Thoracic aorta (tissue), 2 donors: Measurements from ENCODE around the gene CDH20. TPM values are rescaled to one million over a fixed set of nuclear protein-coding genes. Genes with fewer than 3 reads are reported as not detected.

Experiments
- ATAC-seq: fragments of 150-250 bp; one replicate; pipeline ENCODE4 v1.8.0; 2017; ENCODE audit warnings: low read depth; ENCODE audit not compliant: insufficient number of reproducible peaks, low FRiP score
- DNase-seq: peaks from one replicate; pipeline ENCODE4 v3.0.0-alpha.2; 2020; ENCODE audit warnings: low spot score
- H3K27ac ChIP-seq, 2 donors: fragments of 200-600 bp; sonication (generic); 1 replicate in 1 of 2; 2 replicates in 1 of 2; pipeline ENCODE4 v1.5.1; 2016; ENCODE audit warnings: mild to moderate bottlenecking in 2 of 2, moderate library complexity in 2 of 2
- H3K27me3 ChIP-seq: fragments of 200-600 bp; sonication (generic); replicated peaks from 2 replicates; pipeline ENCODE4 v1.6.0; 2016; ENCODE audit warnings: mild to moderate bottlenecking; ENCODE audit not compliant: insufficient read depth
- H3K36me3 ChIP-seq: fragments of 200-600 bp; sonication (generic); one replicate; pipeline ENCODE4 v1.5.1; 2016
- H3K4me1 ChIP-seq, 2 donors: fragments of 200-600 bp; sonication (generic); 1 replicate in 1 of 2; 2 replicates in 1 of 2; pipeline versions ENCODE4 v1.5.1 to v1.6.0; 2016; ENCODE audit warnings: low read depth in 2 of 2, mild to moderate bottlenecking in 1 of 2; ENCODE audit not compliant: control insufficient read depth in 1 of 2
- H3K4me3 ChIP-seq: fragments of 200-600 bp; sonication (generic); 2 replicates; pipeline ENCODE4 v1.5.1; 2016; ENCODE audit warnings: mild to moderate bottlenecking
- H3K9me3 ChIP-seq: fragments of 200-600 bp; sonication (generic); 2 replicates; pipeline ENCODE4 v1.5.1; 2016
- total RNA-seq, 2 donors: library from RNA; depleted of rRNA; stranded (reverse); fragments of >200 nt; gene quantifications; one replicate each; pipeline versions ENCODE4 v1.1.0 to v1.2.3, GENCODE V29; 2016
- TF ChIP-seq, protein P1 (sequence below): fragments of 200-600 bp; sonication (generic); IDR thresholded peaks from one replicate; pipeline ENCODE4 v1.5.1; 2019; ENCODE audit warnings: antibody characterized with exemption

CDH20 gene
- total RNA-seq, 2 donors from 2014 or later: 0.54 TPM; not detected in 1

DNA sequence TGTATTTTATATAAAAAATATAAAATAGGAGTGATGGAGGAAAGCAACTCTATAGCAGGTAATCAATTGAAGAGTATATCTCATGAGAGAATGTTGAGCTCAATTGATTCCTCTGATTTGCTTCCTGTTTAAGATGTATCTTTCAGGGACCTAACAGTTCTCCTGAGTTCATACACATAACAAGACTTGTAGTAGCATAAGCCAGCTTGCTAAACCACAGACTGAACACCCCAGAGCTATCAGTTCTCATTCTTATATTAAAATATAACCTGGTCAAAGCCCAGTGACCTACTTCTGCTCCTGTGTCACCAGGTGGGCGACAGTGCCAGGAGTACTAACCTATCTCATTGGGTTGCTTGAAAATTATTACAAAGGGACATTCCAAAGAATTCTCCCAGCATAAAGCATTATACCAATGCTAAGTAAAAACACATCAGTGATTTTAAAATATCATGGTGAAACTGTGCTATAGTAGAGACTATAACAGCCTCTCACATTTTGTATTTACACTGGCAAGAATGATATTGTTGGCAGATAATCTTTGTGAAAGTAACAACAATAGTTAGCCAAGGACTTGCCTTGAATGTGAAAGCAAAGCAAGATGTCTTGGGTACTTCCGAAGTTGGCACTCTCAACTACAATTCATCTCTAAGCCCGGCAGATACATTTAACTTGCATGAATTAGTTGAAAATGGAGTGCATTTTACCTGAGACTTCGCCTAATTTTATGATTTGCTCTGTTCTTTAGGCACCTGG is 40.8 kb upstream of the CDH20 start:
- Histone ChIP-seq H3K36me3 (no peaks in the 10 kb centered on the region), H3K27ac (no peak overlapping the region), H3K9me3 (no peaks in the 10 kb centered on the region), H3K4me1 (peaks cover 0 to 3% of the 10 kb centered on the region in 2 donors), H3K4me3 (no peak overlapping the region), H3K27me3 (no peaks in the 10 kb centered on the region)
- TF ChIP-seq, protein P1, sequence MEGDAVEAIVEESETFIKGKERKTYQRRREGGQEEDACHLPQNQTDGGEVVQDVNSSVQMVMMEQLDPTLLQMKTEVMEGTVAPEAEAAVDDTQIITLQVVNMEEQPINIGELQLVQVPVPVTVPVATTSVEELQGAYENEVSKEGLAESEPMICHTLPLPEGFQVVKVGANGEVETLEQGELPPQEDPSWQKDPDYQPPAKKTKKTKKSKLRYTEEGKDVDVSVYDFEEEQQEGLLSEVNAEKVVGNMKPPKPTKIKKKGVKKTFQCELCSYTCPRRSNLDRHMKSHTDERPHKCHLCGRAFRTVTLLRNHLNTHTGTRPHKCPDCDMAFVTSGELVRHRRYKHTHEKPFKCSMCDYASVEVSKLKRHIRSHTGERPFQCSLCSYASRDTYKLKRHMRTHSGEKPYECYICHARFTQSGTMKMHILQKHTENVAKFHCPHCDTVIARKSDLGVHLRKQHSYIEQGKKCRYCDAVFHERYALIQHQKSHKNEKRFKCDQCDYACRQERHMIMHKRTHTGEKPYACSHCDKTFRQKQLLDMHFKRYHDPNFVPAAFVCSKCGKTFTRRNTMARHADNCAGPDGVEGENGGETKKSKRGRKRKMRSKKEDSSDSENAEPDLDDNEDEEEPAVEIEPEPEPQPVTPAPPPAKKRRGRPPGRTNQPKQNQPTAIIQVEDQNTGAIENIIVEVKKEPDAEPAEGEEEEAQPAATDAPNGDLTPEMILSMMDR: no peak
- no peak for ATAC-seq
- DNase-seq: no peak

- DNase-seq: no peak
- no peaks in the 10 kb centered on the region for H3K36me3 ChIP-seq
- no peaks in the 10 kb centered on the region for H3K27me3 ChIP-seq
- TF ChIP-seq, protein P1: no peak
- H3K4me3 ChIP-seq: no peak overlapping the region
- peaks cover 0 to 3% of the 10 kb centered on the region in 2 donors for H3K4me1 ChIP-seq
- H3K27ac ChIP-seq: no peak overlapping the region
- no peak for ATAC-seq
- no peaks in the 10 kb centered on the region for H3K9me3 ChIP-seq
Measured at GRCh38 chr18:61295153-61295552, 38.1 kb upstream of the CDH20 start.

DNA sequence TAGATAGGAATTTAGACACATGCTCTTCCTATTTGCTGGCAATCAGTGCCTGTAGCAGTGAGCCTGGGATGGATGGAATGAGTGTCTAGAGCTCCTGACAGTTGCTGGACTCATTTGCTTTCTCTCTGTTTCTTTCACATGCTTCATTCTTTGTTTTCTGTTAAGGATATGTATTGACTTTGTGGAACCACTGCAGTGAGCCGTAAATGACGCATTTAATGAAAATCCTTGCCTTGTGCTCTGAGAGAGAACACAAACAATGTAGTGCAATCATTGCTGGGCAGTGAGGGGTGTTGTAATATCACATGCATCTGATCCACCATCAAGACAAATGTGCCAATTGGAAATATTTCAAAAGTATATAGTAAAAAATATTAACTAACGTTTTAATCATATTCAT is 25.2 kb upstream of the CDH20 start:
- no peaks in the 10 kb centered on the region for H3K36me3 ChIP-seq
- H3K9me3 ChIP-seq: no peaks in the 10 kb centered on the region
- no peak overlapping the region for H3K4me3 ChIP-seq
- TF ChIP-seq, protein P1: no peak
- DNase-seq: no peak
- H3K4me1 ChIP-seq: no peaks in the 10 kb centered on the region
- no peak for ATAC-seq
- no peaks in the 10 kb centered on the region for H3K27me3 ChIP-seq
- H3K27ac ChIP-seq: no peak overlapping the region

DNA sequence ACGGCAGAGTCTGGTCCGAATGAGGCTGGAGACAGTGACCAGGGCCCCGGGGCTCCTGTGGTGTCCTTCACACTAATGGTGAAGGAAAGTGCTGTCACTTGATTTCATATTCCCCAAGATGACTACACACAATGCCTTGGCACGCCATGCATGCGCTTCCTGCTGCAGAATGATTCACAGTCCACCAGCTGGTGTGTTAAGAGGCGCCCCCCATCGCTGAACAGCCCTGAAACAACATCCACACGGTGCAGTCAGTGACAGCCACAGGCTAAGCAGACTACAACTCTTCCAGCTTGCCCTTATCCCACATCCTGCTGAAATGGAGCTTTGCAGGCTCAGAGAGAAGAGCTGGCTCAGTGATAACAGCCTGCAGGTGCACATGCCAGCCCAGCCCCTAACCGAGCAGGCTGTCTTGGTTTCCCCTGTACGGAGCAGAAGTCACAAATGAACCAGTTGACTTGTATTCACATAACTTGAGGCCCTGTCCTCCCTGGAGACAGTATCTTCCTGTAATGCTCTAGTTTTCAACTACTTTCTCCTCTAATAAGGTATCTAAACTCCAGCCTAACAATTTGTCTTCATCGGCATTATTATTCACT is 24.3 kb upstream of the CDH20 start:
- DNase-seq (no peak), ATAC-seq (no peak)
- no peaks in the 10 kb centered on the region for H3K4me1 ChIP-seq
- TF ChIP-seq, protein P1: no peak
- H3K9me3 ChIP-seq: no peaks in the 10 kb centered on the region
- H3K27ac ChIP-seq: no peak overlapping the region
- H3K27me3 ChIP-seq: no peaks in the 10 kb centered on the region
- H3K4me3 ChIP-seq: no peak overlapping the region
- no peaks in the 10 kb centered on the region for H3K36me3 ChIP-seq

DNA sequence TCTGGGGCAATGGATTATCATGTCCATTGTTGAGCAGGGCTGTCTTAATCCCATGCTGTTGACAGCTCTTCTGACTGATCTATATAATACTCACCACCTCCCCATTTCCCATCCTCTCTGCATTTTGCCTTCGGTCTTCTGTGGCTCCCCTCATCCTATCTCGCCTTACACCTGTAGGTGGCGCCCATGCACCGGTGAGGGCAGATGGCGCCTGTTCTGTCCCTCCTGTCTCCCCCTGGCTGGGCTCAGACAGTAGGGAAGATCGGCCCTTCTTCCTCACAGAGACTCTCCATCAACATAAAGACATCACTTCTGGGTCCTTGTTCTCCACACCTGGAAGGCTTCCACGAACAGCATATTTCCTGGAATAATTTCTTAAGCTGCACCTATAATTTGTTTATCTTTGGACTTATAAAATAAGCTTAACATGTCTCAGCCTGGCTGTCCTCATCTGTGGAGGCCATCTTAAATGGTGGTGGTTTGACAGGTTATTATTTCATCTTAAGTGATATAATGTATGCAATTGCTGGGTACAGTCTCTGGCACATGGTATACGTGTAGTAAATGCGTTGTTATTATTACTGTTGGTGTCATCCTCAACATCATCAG is 10.9 kb upstream of the CDH20 start:
- Histone ChIP-seq H3K4me3 (no peak overlapping the region), H3K9me3 (no peaks in the 10 kb centered on the region), H3K27me3 (no peaks in the 10 kb centered on the region), H3K27ac (no peak overlapping the region), H3K36me3 (no peaks in the 10 kb centered on the region), H3K4me1 (no peaks in the 10 kb centered on the region)
- ATAC-seq (no peak), DNase-seq (no peak)
- TF ChIP-seq, protein P1: peak; percentile 15
